CD4-positive, alpha-beta T cell treated with Interleukin-21 for 1 hour (primary cell): ENCODE data around the gene ID3.
"Not testable (repeated sequence)": the region's sequence is repeated elsewhere in the genome, so short reads cannot be mapped to it uniquely, and the experiment has no call there.

ENCODE experiments used
- DNase-seq: peaks from one replicate; pipeline ENCODE4 v3.0.0-alpha.2; 2020

The ID3 gene

GRCh38 chr1:23546897-23547584 lies 12.3 kb downstream of the ID3 start:
- DNase-seq, result no peak

GRCh38 chr1:23545851-23546250 lies 13.4 kb downstream of the ID3 start:
- no peak for DNase-seq

- DNase-seq, result peak; percentile 78
Observed at GRCh38 chr1:23544444-23545389, 14.6 kb downstream of the ID3 start.

- DNase-seq, result no peak
Observed at GRCh38 chr1:23543707-23544443, 15.4 kb downstream of the ID3 start.

GRCh38 chr1:23542940-23543339 lies 16.4 kb downstream of the ID3 start:
- DNase-seq, result not testable (repeated sequence)

- peak; percentile 95 for DNase-seq
Observed at GRCh38 chr1:23539698-23540266, 19.5 kb downstream of the ID3 start.

GRCh38 chr1:23537296-23537973 lies 21.9 kb downstream of the ID3 start:
- no peak for DNase-seq

GRCh38 chr1:23533246-23534023 lies 25.9 kb downstream of the ID3 start:
- peak; percentile 41 for DNase-seq

GRCh38 chr1:23531562-23532094 lies 27.7 kb downstream of the ID3 start:
- no peak for DNase-seq

- peak; percentile 89 for DNase-seq
Observed at GRCh38 chr1:23530747-23531561, 28.3 kb downstream of the ID3 start, which contains the start of gene E2F2. Gene E2F2, minus strand, starts transcription at chr1:23531233. Its CDS starts 440 bp downstream, at chr1:23530793.

- no peak for DNase-seq
Observed at GRCh38 chr1:23530087-23530746, 29.1 kb downstream of the ID3 start.

- no peak for DNase-seq
Observed at GRCh38 chr1:23529146-23530086, 29.9 kb downstream of the ID3 start.

- peak; percentile 80 for DNase-seq
Observed at GRCh38 chr1:23528250-23528978, 30.9 kb downstream of the ID3 start.

GRCh38 chr1:23527900-23528249 lies 31.4 kb downstream of the ID3 start:
- DNase-seq, result no peak

GRCh38 chr1:23527366-23527765 lies 31.9 kb downstream of the ID3 start:
- no peak for DNase-seq

GRCh38 chr1:23526329-23527041 lies 32.8 kb downstream of the ID3 start:
- DNase-seq, result no peak
